Osteocyte (in vitro differentiated cells): ENCODE data around the gene CHAT. TPM values are rescaled to one million over a fixed set of nuclear protein-coding genes. Genes with fewer than 3 reads are reported as not detected.
A peak's percentile ranks its signal among the peaks of the same experiment; 100 is the strongest.

Experiments used
- DNase-seq: peaks from one replicate; pipeline ENCODE4 v3.0.0; 2021; ENCODE audit warnings: mixed read lengths; ENCODE audit not compliant: unreplicated experiment; ENCODE audit errors: extremely low spot score
- H3K27ac Mint-ChIP-seq: one replicate; pipeline ENCODE4 v1.8.0; 2021; ENCODE audit warnings: mild to moderate bottlenecking, mixed read lengths; ENCODE audit not compliant: unreplicated experiment
- H3K27me3 Mint-ChIP-seq: one replicate; pipeline ENCODE4 v1.8.0; 2021; ENCODE audit warnings: mixed read lengths; ENCODE audit not compliant: unreplicated experiment
- H3K36me3 Mint-ChIP-seq: one replicate; pipeline ENCODE4 v1.8.0; 2021; ENCODE audit warnings: mixed read lengths; ENCODE audit not compliant: unreplicated experiment
- H3K4me1 Mint-ChIP-seq: one replicate; pipeline ENCODE4 v1.8.0; 2021; ENCODE audit warnings: mixed read lengths; ENCODE audit not compliant: unreplicated experiment
- H3K4me3 Mint-ChIP-seq: one replicate; pipeline ENCODE4 v1.8.0; 2021; ENCODE audit warnings: mild to moderate bottlenecking, moderate library complexity, mixed read lengths; ENCODE audit not compliant: unreplicated experiment
- H3K9me3 Mint-ChIP-seq: one replicate; pipeline ENCODE4 v1.8.0; 2021; ENCODE audit warnings: mixed read lengths; ENCODE audit not compliant: unreplicated experiment
- CTCF ChIP-seq: fragments of 200-600 bp; sonication (generic); IDR thresholded peaks from 2 replicates; pipeline ENCODE4 v1.5.0; 2021; ENCODE audit warnings: antibody characterized with exemption, mild to moderate bottlenecking, moderate library complexity
- total RNA-seq: library from RNA; stranded (reverse); gene quantifications from 2 replicates; pipeline ENCODE4 v1.2.1, GENCODE V29; 2021

CHAT gene
- total RNA-seq, 1 donor from 2014 or later: not detected

GRCh38 chr10:49686651-49687050, 72.8 kb downstream of the CHAT start:
- H3K4me3 Mint-ChIP-seq: no peak overlapping the region

GRCh38 chr10:49688261-49688846, 74.5 kb downstream of the CHAT start:
- Mint-ChIP-seq H3K27ac (no peak overlapping the region), H3K4me3 (no peak overlapping the region), H3K9me3 (peaks cover 3% of the 10 kb centered on the region), H3K36me3 (no peaks in the 10 kb centered on the region), H3K4me1 (no peaks in the 10 kb centered on the region), H3K27me3 (peaks cover 71% of the 10 kb centered on the region)
- TF ChIP-seq CTCF: no peak
- DNase-seq: peak; percentile 60

More at GRCh38 chr10:49686651-49687050, 72.8 kb downstream of the CHAT start:
- no peak overlapping the region for H3K27ac Mint-ChIP-seq
- H3K36me3 Mint-ChIP-seq: no peaks in the 10 kb centered on the region
- H3K27me3 Mint-ChIP-seq: peaks cover 60% of the 10 kb centered on the region
- H3K4me1 Mint-ChIP-seq: no peaks in the 10 kb centered on the region
- no peak for DNase-seq
- peaks cover 3% of the 10 kb centered on the region for H3K9me3 Mint-ChIP-seq
- no peak for TF ChIP-seq CTCF

- Mint-ChIP-seq H3K27me3 (peaks cover 72% of the 10 kb centered on the region), H3K4me1 (no peaks in the 10 kb centered on the region), H3K36me3 (no peaks in the 10 kb centered on the region), H3K27ac (no peak overlapping the region), H3K4me3 (no peak overlapping the region), H3K9me3 (peaks cover 3% of the 10 kb centered on the region)
- DNase-seq: peak; percentile 53
- TF ChIP-seq CTCF: no peak
Measured at GRCh38 chr10:49688920-49689319, 75.1 kb downstream of the CHAT start.

GRCh38 chr10:49689882-49690510, 76.2 kb downstream of the CHAT start:
- H3K27ac Mint-ChIP-seq: no peak overlapping the region

More at GRCh38 chr10:49689882-49690510, 76.2 kb downstream of the CHAT start:
- H3K9me3 Mint-ChIP-seq: peaks cover 3% of the 10 kb centered on the region
- no peak overlapping the region for H3K4me3 Mint-ChIP-seq
- no peaks in the 10 kb centered on the region for H3K4me1 Mint-ChIP-seq
- peak; percentile 49 for DNase-seq
- no peaks in the 10 kb centered on the region for H3K36me3 Mint-ChIP-seq
- no peak for TF ChIP-seq CTCF
- H3K27me3 Mint-ChIP-seq: peaks cover 68% of the 10 kb centered on the region
